Fibroblast of lung (primary cell): ENCODE results near the gene GPAM.

Source experiments
- CTCF ChIP-seq, 2 donors: IDR thresholded peaks in 1 of 2; conservative IDR thresholded peaks in 1 of 2; 1 replicate in 1 of 2; 2 replicates in 1 of 2; pipeline ENCODE4 v1.5.1; 2011 to 2012; ENCODE audit warnings: low read length in 2 of 2, control low read depth in 1 of 2, inconsistent platforms in 1 of 2, low read depth in 1 of 2, mild to moderate bottlenecking in 1 of 2
- EZH2 ChIP-seq: IDR thresholded peaks from 2 replicates; pipeline ENCODE4 v1.5.1; 2012; ENCODE audit warnings: low read length, control low read depth, mild to moderate bottlenecking; ENCODE audit errors: missing control alignments

GRCh38 chr10:112159469-112159868 is 24.1 kb downstream of the GPAM start:
- TF ChIP-seq CTCF (conservative IDR thresholded peaks at IDR 0.05 in 1 of 2, IDR thresholded peaks at IDR 0.05 in 1 of 2; ENCODE audit: low read depth in 1 of 2, low read length in 2 of 2) (no peak), EZH2 (no peak)
